ENCODE measurements around the gene CNTLN.
A peak's percentile ranks its signal among the peaks of the same experiment; 100 is the strongest.
"Not testable (repeated sequence)": the region's sequence is repeated elsewhere in the genome, so short reads cannot be mapped to it uniquely, and the experiment has no call there.

The CNTLN gene

DNA sequence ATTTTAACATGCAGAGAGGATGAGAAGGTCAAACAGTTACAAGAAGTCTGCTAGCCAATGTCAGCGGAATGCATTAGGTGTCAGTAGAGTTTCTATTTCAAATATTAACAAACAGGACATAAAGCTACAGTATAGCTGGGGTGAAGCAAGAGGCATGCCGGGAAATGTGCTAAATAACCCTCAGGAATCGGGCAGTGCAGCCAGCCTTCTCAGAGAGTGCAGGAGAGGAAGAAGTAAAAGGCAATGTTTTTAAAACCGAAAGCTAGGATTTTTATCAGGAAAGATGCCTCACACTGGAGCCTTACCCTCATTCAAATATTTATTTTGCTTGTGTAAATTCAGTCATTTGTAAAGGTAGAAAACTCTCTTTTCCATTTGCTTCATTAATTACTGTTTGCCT lies 384.9 kb downstream of the CNTLN start:
- DNase-seq, result no peak

DNA sequence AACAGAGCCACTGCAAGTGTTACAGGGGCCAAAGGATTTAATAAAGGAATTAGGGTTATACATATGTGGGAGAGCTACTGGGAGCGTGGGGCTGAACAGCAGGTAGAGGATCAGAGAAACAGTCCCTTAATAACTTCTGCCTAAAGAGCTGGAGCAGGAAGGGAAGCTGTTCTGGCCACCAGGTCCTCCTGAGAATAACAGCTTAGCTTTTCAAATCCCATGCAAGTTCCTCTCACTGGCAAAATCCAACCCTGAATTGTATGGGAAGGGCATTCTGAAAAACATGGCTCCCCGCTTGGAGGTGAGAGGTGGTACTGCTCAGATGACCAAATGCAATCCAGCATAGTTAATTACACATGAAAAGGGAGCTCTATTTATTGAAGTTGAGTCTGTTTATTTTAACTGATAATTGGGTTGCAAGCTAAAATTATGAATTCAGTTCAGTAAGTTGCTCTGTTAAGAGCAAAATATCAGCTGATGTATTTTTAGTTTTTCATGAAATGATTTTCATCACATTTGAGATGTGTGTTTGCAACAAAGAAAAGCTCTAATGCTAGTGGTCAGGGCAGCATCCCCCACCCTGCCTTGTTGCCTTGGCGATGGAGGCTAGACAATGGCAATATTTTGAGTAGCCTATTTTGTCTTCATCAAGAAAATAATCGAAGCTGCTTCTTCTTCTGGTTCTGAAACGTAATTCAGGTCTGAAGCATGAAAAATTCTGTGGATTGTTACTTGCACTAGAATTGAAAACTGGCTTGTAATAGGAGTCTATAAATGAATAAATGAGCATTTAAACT lies 385.6 kb downstream of the CNTLN start:
- no peak for DNase-seq

DNA sequence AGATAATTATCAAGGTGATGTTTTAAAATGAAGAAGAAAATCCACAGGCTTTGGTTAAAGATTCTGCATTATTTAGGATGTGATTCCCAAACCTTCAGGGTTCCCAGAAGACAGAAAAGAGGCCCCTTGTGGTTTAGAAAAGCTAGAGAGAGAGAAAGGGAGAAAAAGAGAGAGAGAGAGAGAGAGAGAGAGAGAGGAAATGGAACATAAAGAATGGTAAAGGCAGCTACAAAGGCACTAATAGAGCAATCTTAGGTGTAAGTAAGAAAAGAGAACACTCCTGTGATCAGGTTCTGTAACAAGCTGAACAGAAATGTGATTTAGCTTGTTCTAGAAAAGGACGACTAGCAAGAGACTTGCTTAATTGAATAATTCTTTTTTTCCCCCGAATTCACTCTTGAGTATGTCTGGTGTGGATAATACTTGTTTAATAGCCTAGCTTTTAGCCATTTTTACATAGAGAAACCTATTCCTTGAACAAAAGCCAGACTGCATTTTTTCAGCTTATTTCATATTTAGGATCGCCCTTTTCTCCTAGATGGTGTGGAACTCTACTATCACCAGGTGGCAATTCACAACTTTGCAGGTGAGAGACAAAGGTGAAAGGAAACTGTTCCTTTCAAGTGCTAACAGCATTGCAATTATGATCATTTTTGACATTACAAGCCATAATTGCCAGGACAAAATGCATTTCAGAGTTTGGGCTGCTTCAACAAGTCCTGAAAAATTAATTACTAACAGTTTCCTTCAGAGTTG lies 386.4 kb downstream of the CNTLN start:
- no peak for DNase-seq

DNA sequence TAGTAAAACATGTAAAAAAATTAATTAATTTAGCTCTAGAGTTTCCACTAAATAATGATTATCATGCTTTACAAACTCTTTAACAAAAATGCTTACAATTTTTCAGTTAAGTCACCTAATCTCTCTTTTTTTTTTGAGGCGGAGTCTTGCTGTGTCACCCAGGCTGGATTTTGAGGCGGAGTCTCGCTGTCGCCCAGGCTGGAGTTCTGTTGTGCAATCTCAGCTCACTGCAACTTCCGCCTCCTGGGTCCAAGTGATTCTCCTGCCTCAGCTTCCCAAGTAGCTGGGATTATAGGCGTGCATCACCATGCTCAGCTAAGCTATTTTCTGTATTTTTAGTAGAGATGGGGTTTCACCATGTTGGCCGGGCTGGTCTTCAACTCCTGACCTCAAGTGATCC lies 391.9 kb downstream of the CNTLN start:
- not testable (repeated sequence) for DNase-seq

DNA sequence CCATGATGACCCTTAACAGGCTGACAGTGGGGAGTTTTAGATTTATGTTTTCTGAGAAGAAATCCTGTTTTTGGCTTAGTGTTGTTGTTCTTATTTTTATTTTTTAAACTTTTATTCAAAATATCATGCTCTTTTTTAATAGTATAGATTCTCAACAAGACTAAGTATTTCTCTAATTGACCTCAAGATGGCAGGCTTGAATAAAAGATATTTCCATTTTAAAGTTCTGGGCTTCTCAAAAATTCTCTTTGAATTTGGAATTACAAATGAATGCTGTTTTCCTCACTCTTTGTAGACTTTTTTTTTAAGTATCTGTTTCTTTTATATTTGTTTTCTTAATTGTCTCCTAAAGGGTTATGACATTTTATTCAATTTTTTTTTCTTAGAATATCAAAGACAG lies 394.0 kb downstream of the CNTLN start:
- DNase-seq, result no peak

DNA sequence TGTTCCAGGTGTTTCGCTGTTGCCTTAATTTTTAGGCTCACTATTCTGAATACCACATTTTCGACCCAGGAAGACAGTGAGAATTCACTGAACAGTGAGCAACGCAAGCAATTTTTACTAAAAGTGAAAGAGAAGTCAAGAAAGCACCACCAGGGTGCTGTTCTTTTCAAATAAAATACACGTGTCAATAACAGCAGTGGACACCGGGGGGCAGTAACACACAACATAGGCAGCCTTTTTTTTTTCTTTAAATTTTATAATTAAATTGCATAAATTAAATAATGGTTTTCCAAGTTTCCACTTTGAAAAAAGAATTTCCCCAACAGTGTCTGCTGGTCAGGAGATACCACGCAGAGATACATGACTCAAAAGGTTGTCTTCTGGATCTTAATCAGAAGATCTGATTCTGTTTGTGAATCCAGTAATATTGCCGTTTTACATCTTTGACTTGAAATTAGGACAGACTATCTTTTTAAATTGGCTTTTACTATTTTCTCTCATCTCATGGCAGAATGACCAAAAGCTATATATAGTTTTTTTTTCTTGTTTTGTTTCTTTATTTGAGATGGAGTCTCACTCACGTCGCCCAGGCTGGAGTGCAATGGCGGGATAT lies 396.9 kb downstream of the CNTLN start:
- peak; percentile 20 to 24 for DNase-seq

DNA sequence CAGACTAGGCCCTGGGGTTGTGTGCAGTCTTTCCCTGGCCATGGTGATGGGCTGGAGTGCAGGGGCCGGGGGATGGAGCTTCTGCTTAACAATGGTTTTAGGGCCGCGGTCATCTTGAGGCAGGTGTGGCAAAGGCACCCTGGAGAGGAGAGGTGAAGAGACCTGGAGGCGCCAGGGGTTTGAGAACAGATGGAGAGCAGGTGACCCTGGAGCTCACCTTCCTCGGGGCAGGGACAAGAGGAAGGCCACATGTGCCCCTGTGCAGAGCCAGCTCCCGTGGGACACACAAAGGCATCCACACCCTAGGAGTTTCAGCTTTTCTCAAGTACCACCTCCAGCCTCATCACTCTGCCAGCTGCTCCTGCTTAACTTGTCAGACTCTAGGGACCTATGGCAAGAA lies 397.6 kb downstream of the CNTLN start:
- no peak for DNase-seq

DNA sequence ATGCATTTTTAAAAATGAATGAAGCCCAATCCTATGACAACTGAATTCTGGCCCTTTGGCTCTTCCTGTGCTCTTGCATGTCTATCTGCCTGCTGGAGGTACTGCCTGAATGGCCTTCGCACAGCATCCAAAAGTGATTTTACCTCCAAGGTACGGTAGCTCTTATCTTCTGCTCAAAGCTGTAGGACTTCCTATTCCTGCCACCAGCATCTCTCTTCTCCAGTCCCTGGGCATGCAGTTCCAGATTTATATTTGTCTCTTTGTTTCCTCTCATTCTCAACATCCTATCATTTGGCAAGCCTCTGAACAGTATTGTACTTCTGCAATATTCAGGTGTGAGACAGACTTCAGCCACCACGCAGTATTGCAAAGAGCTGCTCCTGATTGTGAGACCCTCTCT lies 400.3 kb downstream of the CNTLN start:
- no peak for DNase-seq

DNA sequence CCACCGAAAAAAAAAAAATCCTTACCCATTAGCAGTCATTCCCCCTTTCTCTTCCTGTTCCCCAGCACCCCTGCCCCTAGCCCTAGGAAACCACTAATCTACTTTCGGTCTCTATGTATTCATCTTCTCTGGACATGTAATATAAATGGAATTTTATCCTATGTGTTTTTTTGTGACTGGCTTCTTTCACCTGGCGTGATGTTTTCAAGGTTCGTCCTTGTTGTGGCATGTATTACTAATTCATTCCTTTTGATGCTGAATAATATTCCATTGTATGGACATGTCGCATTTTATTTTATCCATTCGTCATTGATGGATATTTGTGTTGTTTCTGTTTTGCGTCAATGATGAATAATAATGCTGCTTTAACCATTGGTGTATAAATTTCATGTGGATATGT lies 401.2 kb downstream of the CNTLN start:
- no peak for DNase-seq

DNA sequence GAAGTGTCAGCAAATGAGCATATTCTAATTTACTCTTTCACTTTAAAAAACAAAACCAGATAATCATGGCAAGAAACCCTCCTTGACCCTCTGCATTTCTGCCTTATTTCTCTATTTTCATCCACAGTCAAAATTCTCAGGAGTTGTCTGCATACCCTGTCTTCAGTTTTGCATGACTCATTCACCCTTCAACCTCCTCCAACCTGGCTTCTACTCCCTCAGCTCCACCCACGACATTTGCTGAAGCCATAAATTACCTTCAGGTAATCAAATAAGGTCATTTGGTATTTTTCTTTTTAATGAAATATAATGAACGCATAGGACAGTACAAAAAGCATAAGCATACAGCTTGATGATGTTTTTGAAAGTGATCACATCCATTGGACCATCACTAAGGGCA lies 416.2 kb downstream of the CNTLN start:
- DNase-seq, result no peak

All from activated CD4-positive, alpha-beta T cell treated with anti-CD3 and anti-CD28 coated beads, Interleukin-2, amount 50 U/mL, for 48 hours (primary cell).